A673 (cell line): ENCODE data around the gene ATP10A.
"Not testable (repeated sequence)": the region's sequence is repeated elsewhere in the genome, so short reads cannot be mapped to it uniquely, and the experiment has no call there.

ENCODE experiments used
- CTCF ChIP-seq: fragments of 300-800, 200-600 bp; sonication (generic); conservative IDR thresholded peaks from 2 replicates; pipeline ENCODE4 v1.5.1; 2017; ENCODE audit warnings: low read depth, mild to moderate bottlenecking, antibody characterized with exemption, low read length, moderate library complexity, mixed read lengths
- EZH2 ChIP-seq: fragments of 200-600 bp; sonication (generic); IDR thresholded peaks from 2 replicates; pipeline ENCODE4 v1.6.1; 2017; ENCODE audit warnings: borderline replicate concordance, low read depth, mild to moderate bottlenecking, mixed read lengths, antibody characterized with exemption, low read length; ENCODE audit not compliant: poor library complexity, severe bottlenecking

GRCh38 chr15:25640959-25641358 is 222.2 kb downstream of the ATP10A start:
- TF ChIP-seq CTCF, EZH2: not testable (repeated sequence)
